ENCODE measurements around the gene SHROOM3. TPM values are rescaled to one million over a fixed set of nuclear protein-coding genes. Genes with fewer than 3 reads are reported as not detected.

The SHROOM3 gene
- total RNA-seq, 2 donors from 2014 or later: 56.7 to 96.0 TPM

GRCh38 chr4:76435528-76436319 lies 695 bp downstream of the SHROOM3 start:
- Histone ChIP-seq H3K27me3 (no peaks in the 10 kb centered on the region), H3K4me3 (no peak overlapping the region), H3K27ac (no peak overlapping the region), H3K4me1 (peaks cover 8% of the 10 kb centered on the region), H3K9me3 (no peaks in the 10 kb centered on the region), H3K36me3 (replicated peaks in 1 of 2; ENCODE audit: insufficient read depth in 1 of 2, low read depth in 2 of 2) (no peaks in the 10 kb centered on the region)
- ATAC-seq: no peak
- WGBS, 2 donors: 72 to 77% methylated on average over 7 of the region's 7 CpGs
- DNase-seq: no peak
- no peak for TF ChIP-seq POLR2A (IDR thresholded peaks at IDR 0.05)
- no peak for TF ChIP-seq CTCF (IDR thresholded peaks at IDR 0.05)
- intact Hi-C loops (cut with DNase I): no loop called here

GRCh38 chr4:76439491-76439890 lies 4.5 kb downstream of the SHROOM3 start:
- 90 to 93% methylated on average over 2 of the region's 2 CpGs for WGBS, 2 donors
- H3K4me3 ChIP-seq: no peak overlapping the region
- ATAC-seq (no peak), DNase-seq (no peak)
- intact Hi-C loops (cut with DNase I): no loop called here
- H3K9me3 ChIP-seq: no peaks in the 10 kb centered on the region
- no peaks in the 10 kb centered on the region for H3K36me3 ChIP-seq (replicated peaks in 1 of 2; ENCODE audit: insufficient read depth in 1 of 2, low read depth in 2 of 2)
- peaks cover 8% of the 10 kb centered on the region for H3K4me1 ChIP-seq
- H3K27me3 ChIP-seq: no peaks in the 10 kb centered on the region
- TF ChIP-seq CTCF (IDR thresholded peaks at IDR 0.05) (no peak), POLR2A (IDR thresholded peaks at IDR 0.05) (no peak)
- H3K27ac ChIP-seq: no peak overlapping the region

GRCh38 chr4:76441881-76442280 lies 6.9 kb downstream of the SHROOM3 start:
- H3K27ac ChIP-seq: no peak overlapping the region
- intact Hi-C loops (cut with DNase I): no loop called here
- TF ChIP-seq CTCF (IDR thresholded peaks at IDR 0.05) (no peak), POLR2A (IDR thresholded peaks at IDR 0.05) (no peak)
- no peaks in the 10 kb centered on the region for H3K27me3 ChIP-seq
- ATAC-seq: no peak
- no peaks in the 10 kb centered on the region for H3K4me1 ChIP-seq
- no peaks in the 10 kb centered on the region for H3K9me3 ChIP-seq
- H3K4me3 ChIP-seq: no peak overlapping the region
- WGBS, 2 donors: 76 to 78% methylated on average over 9 of the region's 9 CpGs
- no peak for DNase-seq
- H3K36me3 ChIP-seq (replicated peaks in 1 of 2; ENCODE audit: insufficient read depth in 1 of 2, low read depth in 2 of 2): no peaks in the 10 kb centered on the region

GRCh38 chr4:76442807-76443206 lies 7.8 kb downstream of the SHROOM3 start:
- no peaks in the 10 kb centered on the region for H3K9me3 ChIP-seq
- peaks cover 6% of the 10 kb centered on the region for H3K4me1 ChIP-seq
- H3K4me3 ChIP-seq: no peak overlapping the region
- 78 to 89% methylated on average over 3 of the region's 3 CpGs for WGBS, 2 donors
- no peak for TF ChIP-seq POLR2A (IDR thresholded peaks at IDR 0.05)
- TF ChIP-seq CTCF (IDR thresholded peaks at IDR 0.05): no peak
- intact Hi-C loops (cut with DNase I): no loop called here
- no peak for ATAC-seq
- no peaks in the 10 kb centered on the region for H3K36me3 ChIP-seq (replicated peaks in 1 of 2; ENCODE audit: insufficient read depth in 1 of 2, low read depth in 2 of 2)
- DNase-seq: no peak
- H3K27ac ChIP-seq: no peak overlapping the region
- H3K27me3 ChIP-seq: no peaks in the 10 kb centered on the region

GRCh38 chr4:76443376-76443775 lies 8.3 kb downstream of the SHROOM3 start:
- ATAC-seq (no peak), DNase-seq (no peak)
- TF ChIP-seq CTCF (IDR thresholded peaks at IDR 0.05) (no peak), POLR2A (IDR thresholded peaks at IDR 0.05) (no peak)
- no peaks in the 10 kb centered on the region for H3K9me3 ChIP-seq
- intact Hi-C loops (cut with DNase I): no loop called here
- no peak overlapping the region for H3K27ac ChIP-seq
- H3K27me3 ChIP-seq: no peaks in the 10 kb centered on the region
- peaks cover 6% of the 10 kb centered on the region for H3K4me1 ChIP-seq
- WGBS, 2 donors: 76 to 96% methylated on average over 1 of the region's 1 CpG
- no peaks in the 10 kb centered on the region for H3K36me3 ChIP-seq (replicated peaks in 1 of 2; ENCODE audit: insufficient read depth in 1 of 2, low read depth in 2 of 2)
- no peak overlapping the region for H3K4me3 ChIP-seq

Data from body of pancreas (tissue), 4 donors.